Effector CD4-positive, alpha-beta T cell (primary cell): Measurements from ENCODE around the gene NXF3.
"Not testable (repeated sequence)": the region's sequence is repeated elsewhere in the genome, so short reads cannot be mapped to it uniquely, and the experiment has no call there.

Experiments used
- DNase-seq: peaks from one replicate; pipeline ENCODE4 v3.0.0-alpha.2; 2020

Gene NXF3

GRCh38 chrX:103033371-103033770 is 59.6 kb downstream of the NXF3 start:
- DNase-seq = not testable (repeated sequence)
